Suprapubic skin (tissue), 3 donors: ENCODE results near the gene ARFRP1.

Experiments used
- CTCF ChIP-seq, 2 donors: fragments of 200-600 bp in 1 of 2; fragments of 450-650 bp in 1 of 2; sonication (generic) in 1 of 2; IDR thresholded peaks; one replicate each; pipeline ENCODE4 v1.5.1; 2016 to 2019; ENCODE audit warnings: antibody characterized with exemption in 2 of 2, mild to moderate bottlenecking in 1 of 2, moderate library complexity in 1 of 2
- POLR2AphosphoS5 ChIP-seq, 3 donors: sonication (generic); formaldehyde crosslinking; IDR thresholded peaks; one replicate each; pipeline ENCODE4 v1.6.1; 2017; ENCODE audit warnings: antibody characterized with exemption in 3 of 3

GRCh38 chr20:63687419-63688178 lies 20.2 kb downstream of the ARFRP1 start:
- TF ChIP-seq CTCF (IDR thresholded peaks at IDR 0.05): no peak
- TF ChIP-seq POLR2AphosphoS5 (IDR thresholded peaks at IDR 0.05): no peak
